Sciatic nerve (tissue), 2 donors: ENCODE data around the gene C1QTNF7. TPM values are rescaled to one million over a fixed set of nuclear protein-coding genes. Genes with fewer than 3 reads are reported as not detected.

ENCODE experiments used
- ATAC-seq: fragments of 200-7000 bp; cut with Tn5 transposase; one replicate; pipeline ENCODE4 v1.9.1; 2020; ENCODE audit warnings: mild to moderate bottlenecking, moderate library complexity
- DNase-seq: peaks from one replicate; pipeline ENCODE4 v3.0.0-alpha.2; 2020; ENCODE audit warnings: low spot score
- intact Hi-C: fragments of 100-400 bp; cut with DNase I; formaldehyde crosslinking; loops from one replicate; pipeline ENCODE4 v1.14.2; 2022
- total RNA-seq: library from RNA; stranded (reverse); fragmentation: NEBNext Ultra II Directional; extraction: Animal tissue kit (Norgen Biotek cat#: 25700); gene quantifications from one replicate; pipeline ENCODE4 v1.2.1, GENCODE V29; 2021
- donor health status: DM: no; HTN: no; CAD: no.
- donor health status: DM: no; HTN: no; CAD: no.

C1QTNF7 gene
- total RNA-seq, 1 donor from 2014 or later, result 3.3 TPM

- DNase-seq (no peak), ATAC-seq (no peak)
- intact Hi-C loops, result loop anchor here (5.0 kb wide), 1 partner anchor 1950 kb away; no protein-coding TSS in a partner anchor
Measured at GRCh38 chr4:15412461-15412860, 15.4 kb upstream of the C1QTNF7 start.

GRCh38 chr4:15413010-15413622, 14.7 kb upstream of the C1QTNF7 start:
- intact Hi-C loops, result loop anchor here (5.0 kb wide), 1 partner anchor 1949 kb away; no protein-coding TSS in a partner anchor
- ATAC-seq (peak; percentile 48), DNase-seq (no peak)

- intact Hi-C loops, result loop anchor here (5.0 kb wide), 1 partner anchor 1949 kb away; no protein-coding TSS in a partner anchor
- ATAC-seq (no peak), DNase-seq (no peak)
Measured at GRCh38 chr4:15413623-15414019, 14.2 kb upstream of the C1QTNF7 start.

- intact Hi-C loops, result loop anchor here (5.0 kb wide), 1 partner anchor 1948 kb away; no protein-coding TSS in a partner anchor
- DNase-seq, result no peak
- ATAC-seq, result peak; percentile 94
Measured at GRCh38 chr4:15414551-15415091, 13.2 kb upstream of the C1QTNF7 start.

GRCh38 chr4:15416357-15417232, 11.2 kb upstream of the C1QTNF7 start:
- intact Hi-C loops, result no loop called here
- DNase-seq (no peak), ATAC-seq (no peak)

- DNase-seq (no peak), ATAC-seq (no peak)
- intact Hi-C loops, result no loop called here
Measured at GRCh38 chr4:15417233-15417660, 10.6 kb upstream of the C1QTNF7 start.

GRCh38 chr4:15418956-15419355, 8.9 kb upstream of the C1QTNF7 start:
- ATAC-seq, result no peak
- no peak for DNase-seq
- intact Hi-C loops, result no loop called here

- DNase-seq, result no peak
- intact Hi-C loops, result no loop called here
- ATAC-seq, result peak; percentile 87
Measured at GRCh38 chr4:15420642-15421041, 7.2 kb upstream of the C1QTNF7 start.

- no peak for DNase-seq
- ATAC-seq, result no peak
- intact Hi-C loops, result no loop called here
Measured at GRCh38 chr4:15423285-15423711, 4.5 kb upstream of the C1QTNF7 start.

GRCh38 chr4:15425520-15425919, 2.3 kb upstream of the C1QTNF7 start:
- ATAC-seq (no peak), DNase-seq (no peak)
- intact Hi-C loops, result no loop called here

GRCh38 chr4:15427161-15427560, 672 bp upstream of the C1QTNF7 start:
- no peak for ATAC-seq
- intact Hi-C loops, result no loop called here

GRCh38 chr4:15428611-15429010, 778 bp downstream of the C1QTNF7 start:
- intact Hi-C loops, result no loop called here
- peak; percentile 92 for ATAC-seq
- DNase-seq, result no peak

More at GRCh38 chr4:15427161-15427560, 672 bp upstream of the C1QTNF7 start:
- no peak for DNase-seq

GRCh38 chr4:15434091-15434490, 6.3 kb downstream of the C1QTNF7 start:
- DNase-seq (no peak), ATAC-seq (peak; percentile 89)
- intact Hi-C loops, result no loop called here

- DNase-seq (no peak), ATAC-seq (no peak)
- intact Hi-C loops, result no loop called here
Measured at GRCh38 chr4:15434676-15435075, 6.8 kb downstream of the C1QTNF7 start.

- no peak for DNase-seq
- no peak for ATAC-seq
- intact Hi-C loops, result no loop called here
Measured at GRCh38 chr4:15436513-15436912, 8.7 kb downstream of the C1QTNF7 start.

- no peak for DNase-seq
- intact Hi-C loops, result no loop called here
- ATAC-seq, result no peak
Measured at GRCh38 chr4:15438939-15439524, 11.2 kb downstream of the C1QTNF7 start.

GRCh38 chr4:15443371-15444160, 15.7 kb downstream of the C1QTNF7 start:
- DNase-seq, result no peak
- no peak for ATAC-seq
- intact Hi-C loops, result no loop called here

GRCh38 chr4:15444276-15444675, 16.4 kb downstream of the C1QTNF7 start:
- ATAC-seq (no peak), DNase-seq (no peak)

More at GRCh38 chr4:15444276-15444675, 16.4 kb downstream of the C1QTNF7 start:
- intact Hi-C loops, result no loop called here
